GM18526 (cell line): ENCODE data around the gene COL25A1.

Experiments
- POLR2A ChIP-seq: IDR thresholded peaks from 3 replicates; pipeline ENCODE4 v1.6.1; 2011; ENCODE audit not compliant: insufficient read length; ENCODE audit errors: extremely low read depth

Gene COL25A1

GRCh38 chr4:109079201-109079600 lies 223.3 kb downstream of the COL25A1 start:
- no peak for TF ChIP-seq POLR2A

GRCh38 chr4:109078724-109079123 lies 223.7 kb downstream of the COL25A1 start:
- TF ChIP-seq POLR2A, result no peak

- TF ChIP-seq POLR2A, result no peak
These were observed 225.0 kb downstream of the COL25A1 start for GRCh38 chr4:109077505-109077904.

- no peak for TF ChIP-seq POLR2A
These were observed 226.8 kb downstream of the COL25A1 start for GRCh38 chr4:109075621-109076020.

GRCh38 chr4:109072595-109072994 lies 229.9 kb downstream of the COL25A1 start:
- TF ChIP-seq POLR2A, result no peak

- TF ChIP-seq POLR2A, result no peak
These were observed 234.8 kb downstream of the COL25A1 start for GRCh38 chr4:109067508-109068235.

GRCh38 chr4:109065006-109065405 lies 237.5 kb downstream of the COL25A1 start:
- TF ChIP-seq POLR2A, result no peak

- TF ChIP-seq POLR2A, result no peak
These were observed 249.2 kb downstream of the COL25A1 start for GRCh38 chr4:109053257-109053656.

- no peak for TF ChIP-seq POLR2A
These were observed 249.6 kb downstream of the COL25A1 start for GRCh38 chr4:109052821-109053220.

- no peak for TF ChIP-seq POLR2A
These were observed 251.4 kb downstream of the COL25A1 start for GRCh38 chr4:109051054-109051453.

GRCh38 chr4:109049926-109050325 lies 252.5 kb downstream of the COL25A1 start:
- TF ChIP-seq POLR2A, result no peak

- TF ChIP-seq POLR2A, result no peak
These were observed 255.8 kb downstream of the COL25A1 start for GRCh38 chr4:109046471-109047201.

GRCh38 chr4:109044431-109044830 lies 258.0 kb downstream of the COL25A1 start:
- no peak for TF ChIP-seq POLR2A

GRCh38 chr4:109043286-109043685 lies 259.2 kb downstream of the COL25A1 start:
- no peak for TF ChIP-seq POLR2A

- TF ChIP-seq POLR2A, result no peak
These were observed 260.7 kb downstream of the COL25A1 start for GRCh38 chr4:109041463-109042360.
